NB4 (cell line): Measurements from ENCODE around the gene CUTC.

Experiments
- DNase-seq: peaks from one replicate; pipeline ENCODE4 v3.0.0; 2010; ENCODE audit warnings: low read depth
- H3K4me3 ChIP-seq: one replicate; pipeline ENCODE4 v1.5.1; 2011; ENCODE audit warnings: mild to moderate bottlenecking, low read depth, low read length, moderate library complexity
- CTCF ChIP-seq: IDR thresholded peaks from one replicate; pipeline ENCODE4 v1.5.1; 2012; ENCODE audit warnings: low read depth, low read length
- MAX ChIP-seq: IDR thresholded peaks from 2 replicates; pipeline ENCODE4 v1.6.1; 2011; ENCODE audit warnings: low read depth, low read length
- MYC ChIP-seq: IDR thresholded peaks from 2 replicates; pipeline ENCODE4 v1.6.1; 2011; ENCODE audit warnings: low read depth, low read length
- POLR2A ChIP-seq: IDR thresholded peaks from 2 replicates; pipeline ENCODE4 v1.6.1; 2011; ENCODE audit warnings: mild to moderate bottlenecking; ENCODE audit not compliant: insufficient read length; ENCODE audit errors: extremely low read depth

Gene CUTC, protein sequence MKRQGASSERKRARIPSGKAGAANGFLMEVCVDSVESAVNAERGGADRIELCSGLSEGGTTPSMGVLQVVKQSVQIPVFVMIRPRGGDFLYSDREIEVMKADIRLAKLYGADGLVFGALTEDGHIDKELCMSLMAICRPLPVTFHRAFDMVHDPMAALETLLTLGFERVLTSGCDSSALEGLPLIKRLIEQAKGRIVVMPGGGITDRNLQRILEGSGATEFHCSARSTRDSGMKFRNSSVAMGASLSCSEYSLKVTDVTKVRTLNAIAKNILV

GRCh38 chr10:99732033-99732842, at the start of gene CUTC, which contains the start of gene COX15:
Gene CUTC, plus strand, starts transcription at chr10:99732234. Its CDS starts 115 bp downstream, at chr10:99732349.
Gene COX15, minus strand, starts transcription at chr10:99732127. Its CDS starts 78 bp downstream, at chr10:99732049.
- peak within 1 kb of the TSS; percentile 89 for H3K4me3 ChIP-seq
- DNase-seq = peak; percentile 98
- TF ChIP-seq CTCF (no peak), MAX (peak; percentile 45; the same call in 1 of the 2 replicates), MYC (peak; percentile 63; the same call in 1 of the 2 replicates), POLR2A (peak; percentile 97)

GRCh38 chr10:99682752-99683151, 49.3 kb upstream of the CUTC start:
- peak; percentile 9 for DNase-seq
- no peak for TF ChIP-seq POLR2A
- no peak for TF ChIP-seq CTCF
- TF ChIP-seq MYC = no peak
- no peak for TF ChIP-seq MAX
- H3K4me3 ChIP-seq = no peak overlapping the region

GRCh38 chr10:99685597-99685967, 46.5 kb upstream of the CUTC start:
- peak; percentile 91 for DNase-seq
- no peak overlapping the region for H3K4me3 ChIP-seq
- TF ChIP-seq CTCF (no peak), MYC (peak; percentile 20; the same call in 1 of the 2 replicates), MAX (peak; percentile 37; the same call in 1 of the 2 replicates), POLR2A (no peak)

DNA sequence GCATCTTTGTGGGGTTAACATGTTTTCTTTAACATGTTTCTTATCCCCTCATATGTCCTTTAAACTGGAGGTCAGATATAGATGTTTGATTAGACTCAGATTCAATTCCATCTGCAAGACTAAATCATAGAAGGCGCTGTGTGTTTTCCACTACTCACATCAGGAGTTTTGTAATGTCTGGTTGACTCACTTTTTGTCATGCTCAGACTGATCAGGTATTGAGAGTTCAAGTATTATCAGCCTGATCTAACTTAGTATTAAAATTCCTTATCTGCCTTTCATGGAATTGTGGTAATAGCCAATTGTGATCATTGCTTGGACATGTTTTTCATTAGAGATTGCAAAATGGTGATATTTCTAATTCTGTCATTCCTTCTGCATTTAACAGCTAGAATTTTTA, 42.6 kb upstream of the CUTC start:
- no peak for DNase-seq
- H3K4me3 ChIP-seq = no peak overlapping the region
- TF ChIP-seq MAX = no peak
- no peak for TF ChIP-seq POLR2A

- no peak for DNase-seq
- no peak for TF ChIP-seq MAX
- TF ChIP-seq MYC = no peak
- no peak for TF ChIP-seq CTCF
- TF ChIP-seq POLR2A = no peak
- H3K4me3 ChIP-seq = no peak overlapping the region
These were observed 38.0 kb upstream of the CUTC start for GRCh38 chr10:99693933-99694583.
